ENCODE results near the gene MYCN.
A peak's percentile ranks its signal among the peaks of the same experiment; 100 is the strongest.

GRCh38 chr2:15892151-15892880 is 48.0 kb upstream of the MYCN start:
- TF ChIP-seq EZH2 (IDR thresholded peaks at IDR 0.05) (no peak), POLR2AphosphoS5 (IDR thresholded peaks at IDR 0.05; ENCODE audit: borderline replicate concordance, low read depth, low read length) (no peak), FOXP2 (optimal IDR thresholded peaks at IDR 0.05; ENCODE audit: control extremely low read depth, extremely low read length, insufficient read depth) (peak; percentile 73)

Measured in SK-N-MC (cell line).